ENCODE measurements around the gene ANK2. TPM values are rescaled to one million over a fixed set of nuclear protein-coding genes. Genes with fewer than 3 reads are reported as not detected.

Gene ANK2
- total RNA-seq, result 684 TPM

DNA sequence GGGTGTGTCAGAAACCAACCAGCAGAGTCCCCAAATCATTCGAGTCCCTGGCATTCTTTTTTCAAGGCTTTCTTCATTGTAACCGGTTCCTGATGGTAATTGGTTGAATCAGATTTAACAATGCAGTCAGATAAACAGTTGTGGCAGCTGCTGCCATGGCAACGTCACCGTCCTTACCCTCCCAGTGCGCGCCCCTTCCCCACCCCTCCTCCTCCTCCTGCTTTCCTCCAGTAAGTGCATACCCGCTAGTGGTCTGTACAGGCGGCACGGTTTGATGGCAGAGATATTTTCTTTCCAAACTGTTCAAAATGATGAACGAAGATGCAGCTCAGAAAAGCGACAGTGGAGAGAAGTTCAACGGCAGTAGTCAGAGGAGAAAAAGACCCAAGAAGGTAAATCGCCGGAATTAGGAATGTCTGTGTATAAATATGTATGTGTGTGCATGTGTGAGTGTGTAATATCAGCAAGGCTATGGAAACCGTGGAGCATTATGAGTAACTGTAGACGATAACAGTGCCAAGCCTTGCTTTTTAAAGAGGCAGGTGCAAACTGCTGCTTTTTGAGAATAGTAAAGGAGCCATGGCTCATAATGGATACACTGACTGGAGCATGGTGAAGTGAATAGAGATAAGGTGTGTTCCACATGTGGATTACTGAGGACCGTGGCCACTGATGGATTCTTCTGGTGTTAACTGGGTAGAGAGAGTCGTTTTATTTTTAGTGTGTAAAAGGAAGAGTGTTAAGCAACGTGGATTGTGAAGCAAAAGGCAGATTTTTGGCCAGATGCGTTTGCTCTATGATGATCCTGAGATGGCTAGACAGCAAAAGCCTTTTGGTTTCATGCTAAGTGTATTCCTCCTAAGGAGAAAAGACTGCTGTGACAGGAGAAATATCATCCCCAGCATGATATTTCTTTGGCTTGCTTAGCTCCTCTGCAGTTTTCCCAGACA, at the start of gene ANK2:
Gene ANK2, plus strand, starts transcription at position 233 of the 950 bp plus-strand sequence. Its CDS starts 76 bp downstream, at position 309.

Small RNAs within 50 kb of the gene (small RNA-seq; reads per million reads assigned to genes)
- not detected for gene MIR8082
- gene RN7SL184P, result not detected
- gene RNU1-138P, result 0.31 reads per million, percentile 22 among the genes with 10 or more reads in this experiment

Measured in diencephalon (tissue), 1 donor.